Muscle of arm (tissue), 12 donors: ENCODE data around the gene MBD3L4. TPM values are rescaled to one million over a fixed set of nuclear protein-coding genes. Genes with fewer than 3 reads are reported as not detected.
"Not testable (repeated sequence)": the region's sequence is repeated elsewhere in the genome, so short reads cannot be mapped to it uniquely, and the experiment has no call there.

ENCODE experiments used
- DNase-seq: peaks from one replicate; pipeline ENCODE4 v3.0.0-alpha.2; 2013
- polyA plus RNA-seq, 12 donors: library from polyadenylated mRNA; unstranded; fragments of 120-200 nt; gene quantifications; one replicate each; pipeline ENCODE4 v1.2.1, GENCODE V29; 2013; ENCODE audit not compliant: insufficient read length in 12 of 12

The MBD3L4 gene
- polyA plus RNA-seq, 12 donors, result not detected

GRCh38 chr19:7051421-7051820, 11.4 kb upstream of the MBD3L4 start:
- DNase-seq, result not testable (repeated sequence)

GRCh38 chr19:7049021-7049420, 9.0 kb upstream of the MBD3L4 start, which contains the start of gene MBD3L2:
Gene MBD3L2 (plus strand): TSS chr19:7049321. CDS start chr19:7049374, 53 bp downstream.
- DNase-seq, result not testable (repeated sequence)

GRCh38 chr19:7041563-7041962, 1.6 kb upstream of the MBD3L4 start:
- not testable (repeated sequence) for DNase-seq

GRCh38 chr19:7030278-7030677, 9.7 kb downstream of the MBD3L4 start, which contains the start of gene MBD3L5:
Gene MBD3L5 (plus strand): TSS chr19:7030578. CDS start chr19:7030612, 34 bp downstream.
- DNase-seq, result not testable (repeated sequence)

- not testable (repeated sequence) for DNase-seq
These were observed 11.2 kb downstream of the MBD3L4 start for GRCh38 chr19:7028790-7029189.

- DNase-seq, result not testable (repeated sequence)
These were observed 18.6 kb downstream of the MBD3L4 start, which contains the start of gene MBD3L2B for GRCh38 chr19:7021331-7021730. Gene MBD3L2B (minus strand): TSS chr19:7021431. CDS start chr19:7021397, 34 bp downstream.

- DNase-seq, result no peak
These were observed 21.2 kb downstream of the MBD3L4 start for GRCh38 chr19:7018828-7019227.

- no peak for DNase-seq
These were observed 26.3 kb downstream of the MBD3L4 start for GRCh38 chr19:7013678-7014077.

GRCh38 chr19:7010722-7011593, 29.0 kb downstream of the MBD3L4 start:
- no peak for DNase-seq

- no peak for DNase-seq
These were observed 32.1 kb downstream of the MBD3L4 start for GRCh38 chr19:7007859-7008258.

GRCh38 chr19:7006135-7006704, 33.8 kb downstream of the MBD3L4 start:
- no peak for DNase-seq

- peak; percentile 34 for DNase-seq
These were observed 35.6 kb downstream of the MBD3L4 start for GRCh38 chr19:7004313-7004931.

GRCh38 chr19:7000816-7001215, 39.2 kb downstream of the MBD3L4 start:
- DNase-seq, result no peak

GRCh38 chr19:7000333-7000732, 39.6 kb downstream of the MBD3L4 start:
- DNase-seq, result no peak

- no peak for DNase-seq
These were observed 40.0 kb downstream of the MBD3L4 start for GRCh38 chr19:6999933-7000332.

- no peak for DNase-seq
These were observed 42.1 kb downstream of the MBD3L4 start for GRCh38 chr19:6997679-6998445.

GRCh38 chr19:6996810-6997209, 43.2 kb downstream of the MBD3L4 start:
- DNase-seq, result no peak

- no peak for DNase-seq
These were observed 44.9 kb downstream of the MBD3L4 start for GRCh38 chr19:6995054-6995453.

- DNase-seq, result no peak
These were observed 51.7 kb downstream of the MBD3L4 start for GRCh38 chr19:6988257-6988656.

- DNase-seq, result no peak
These were observed 52.1 kb downstream of the MBD3L4 start for GRCh38 chr19:6987850-6988249.
